DND-41 (cell line): ENCODE measurements around the gene UMPS.

Experiments used
- CTCF ChIP-seq: IDR thresholded peaks from 2 replicates; pipeline ENCODE4 v1.5.1; 2012; ENCODE audit warnings: borderline replicate concordance, low read length, moderate library complexity, mild to moderate bottlenecking; ENCODE audit not compliant: poor library complexity, severe bottlenecking; ENCODE audit errors: extremely low read depth
- EZH2 ChIP-seq: IDR thresholded peaks from 3 replicates; pipeline ENCODE4 v1.6.1; 2012; ENCODE audit warnings: borderline replicate concordance, low read depth, mild to moderate bottlenecking, moderate library complexity, low read length, inconsistent platforms; ENCODE audit not compliant: severe bottlenecking

- no peak for TF ChIP-seq CTCF
- no peak for TF ChIP-seq EZH2
Measured at GRCh38 chr3:124775877-124776276, 45.6 kb downstream of the UMPS start.
